OCI-LY1 (cell line): ENCODE measurements around the gene LRP1-AS.

Experiments used
- H2AFZ ChIP-seq: fragments of 200-600 bp; sonication (generic), shearing (Covaris generic); 2 replicates; pipeline ENCODE4 v1.6.0; 2014; ENCODE audit warnings: antibody characterized with exemption, mild to moderate bottlenecking, low read length
- H3F3A ChIP-seq: fragments of 200-600 bp; sonication (generic), shearing (Covaris generic); 2 replicates; pipeline ENCODE4 v1.6.0; 2014; ENCODE audit warnings: mild to moderate bottlenecking, antibody characterized with exemption, low read length, moderate library complexity; ENCODE audit not compliant: insufficient read depth
- H3K27ac ChIP-seq: fragments of 200-600 bp; sonication (generic); 2 replicates; pipeline ENCODE4 v1.5.1; 2014; ENCODE audit warnings: low read length, mixed run types, mild to moderate bottlenecking, low read depth; ENCODE audit not compliant: poor library complexity, severe bottlenecking
- H3K27me3 ChIP-seq: fragments of 200-600 bp; sonication (generic); 2 replicates; pipeline ENCODE4 v1.6.0; 2014; ENCODE audit warnings: antibody characterized with exemption, mild to moderate bottlenecking, low read length, moderate library complexity; ENCODE audit not compliant: insufficient read depth
- H3K36me3 ChIP-seq: fragments of 200-600 bp; sonication (generic); 2 replicates; pipeline ENCODE4 v1.6.1; 2014; ENCODE audit warnings: mild to moderate bottlenecking, antibody characterized with exemption, low read length, moderate library complexity, mixed read lengths; ENCODE audit not compliant: insufficient read depth
- H3K4me1 ChIP-seq: fragments of 200-600 bp; sonication (generic); 2 replicates; pipeline ENCODE4 v1.5.1; 2014; ENCODE audit warnings: mild to moderate bottlenecking, low read length, moderate library complexity; ENCODE audit not compliant: insufficient read depth, severe bottlenecking
- H3K4me2 ChIP-seq: fragments of 200-600 bp; sonication (generic), shearing (Covaris generic); 2 replicates; pipeline ENCODE4 v1.6.1; 2014; ENCODE audit warnings: low read length
- H3K4me3 ChIP-seq: fragments of 200-600 bp; sonication (generic); 2 replicates; pipeline ENCODE4 v1.5.1; 2014; ENCODE audit warnings: low read length, low read depth, mild to moderate bottlenecking, mixed read lengths; ENCODE audit not compliant: poor library complexity, severe bottlenecking
- H3K79me2 ChIP-seq: fragments of 200-600 bp; shearing (Covaris generic); 2 replicates; pipeline ENCODE4 v1.6.1; 2016; ENCODE audit warnings: mixed run types, low read length, mixed read lengths; ENCODE audit not compliant: insufficient read depth
- H3K9ac ChIP-seq: fragments of 200-600 bp; sonication (generic), shearing (Covaris generic); 2 replicates; pipeline ENCODE4 v1.6.1; 2014; ENCODE audit warnings: mild to moderate bottlenecking, low read length, mixed read lengths
- H3K9me2 ChIP-seq: fragments of 200-600 bp; sonication (generic), shearing (Covaris generic); 2 replicates; pipeline ENCODE4 v1.6.1; 2014; ENCODE audit warnings: low read depth, mild to moderate bottlenecking, low read length, mixed read lengths
- H3K9me3 ChIP-seq: fragments of 200-600 bp; shearing (Covaris generic); 2 replicates; pipeline ENCODE4 v1.6.1; 2014; ENCODE audit warnings: low read length, mixed read lengths
- H4K20me1 ChIP-seq: fragments of 200-600 bp; sonication (generic), shearing (Covaris generic); 2 replicates; pipeline ENCODE4 v1.6.0; 2016; ENCODE audit warnings: mild to moderate bottlenecking, low read length; ENCODE audit not compliant: insufficient read depth
- CTCF ChIP-seq: fragments of 200-600 bp; sonication (generic), shearing (Covaris generic); IDR thresholded peaks from 2 replicates; pipeline ENCODE4 v1.5.1; 2017; ENCODE audit warnings: mild to moderate bottlenecking, antibody characterized with exemption, low read length, moderate library complexity, mixed read lengths
- EZH2 ChIP-seq: fragments of 200-600 bp; sonication (generic), shearing (Covaris generic); IDR thresholded peaks from 2 replicates; pipeline ENCODE4 v1.8.0; 2017; ENCODE audit warnings: borderline replicate concordance, mixed run types, mild to moderate bottlenecking, antibody characterized with exemption, low read length, moderate library complexity, mixed read lengths

The LRP1-AS gene

GRCh38 chr12:57154076-57154475, 6.7 kb upstream of the LRP1-AS start:
- no peak overlapping the region for H3K9ac ChIP-seq
- no peaks in the 10 kb centered on the region for H4K20me1 ChIP-seq
- no peak overlapping the region for H3K4me2 ChIP-seq
- no peak for TF ChIP-seq CTCF
- no peak for TF ChIP-seq EZH2
- no peak overlapping the region for H2AFZ ChIP-seq
- H3K4me1 ChIP-seq, result no peaks in the 10 kb centered on the region
- peaks cover 9% of the 10 kb centered on the region; the same call in 1 of the 2 replicates for H3K27me3 ChIP-seq
- H3K36me3 ChIP-seq, result no peaks in the 10 kb centered on the region
- no peak overlapping the region for H3K27ac ChIP-seq
- H3K9me3 ChIP-seq, result no peaks in the 10 kb centered on the region
- H3K4me3 ChIP-seq, result no peak overlapping the region
- no peaks in the 10 kb centered on the region for H3K79me2 ChIP-seq
- no peaks in the 10 kb centered on the region for H3K9me2 ChIP-seq
- H3F3A ChIP-seq, result no peaks in the 10 kb centered on the region

GRCh38 chr12:57153415-57153997, 6.1 kb upstream of the LRP1-AS start:
- no peaks in the 10 kb centered on the region for H3K9me2 ChIP-seq
- H3K27ac ChIP-seq, result no peak overlapping the region
- no peaks in the 10 kb centered on the region for H4K20me1 ChIP-seq
- no peak for TF ChIP-seq EZH2
- TF ChIP-seq CTCF, result no peak
- no peak overlapping the region for H2AFZ ChIP-seq
- no peak overlapping the region for H3K4me3 ChIP-seq
- H3K36me3 ChIP-seq, result no peaks in the 10 kb centered on the region
- H3F3A ChIP-seq, result no peaks in the 10 kb centered on the region
- H3K9me3 ChIP-seq, result no peaks in the 10 kb centered on the region
- H3K4me1 ChIP-seq, result no peaks in the 10 kb centered on the region
- no peaks in the 10 kb centered on the region for H3K79me2 ChIP-seq
- peaks cover 9% of the 10 kb centered on the region; the same call in 1 of the 2 replicates for H3K27me3 ChIP-seq
- H3K4me2 ChIP-seq, result no peak overlapping the region
- no peak overlapping the region for H3K9ac ChIP-seq

GRCh38 chr12:57152639-57153038, 5.2 kb upstream of the LRP1-AS start:
- Histone ChIP-seq H3K9ac (no peak overlapping the region), H3K27me3 (0 out of 2 replicates have a peak, but pooled peaks cover 5% of the 10 kb centered on the region), H3K9me2 (no peaks in the 10 kb centered on the region), H3K4me1 (no peaks in the 10 kb centered on the region), H3K4me2 (no peak overlapping the region), H2AFZ (no peak overlapping the region), H4K20me1 (no peaks in the 10 kb centered on the region), H3K79me2 (no peaks in the 10 kb centered on the region), H3F3A (no peaks in the 10 kb centered on the region), H3K36me3 (no peaks in the 10 kb centered on the region), H3K9me3 (no peaks in the 10 kb centered on the region), H3K27ac (no peak overlapping the region), H3K4me3 (no peak overlapping the region)
- TF ChIP-seq EZH2 (no peak), CTCF (no peak)
